GM19035 (cell line): ENCODE data around the gene ARID1A.
"Not testable (repeated sequence)": the region's sequence is repeated elsewhere in the genome, so short reads cannot be mapped to it uniquely, and the experiment has no call there.

ENCODE experiments used
- ATAC-seq: cut with Tn5 transposase; IDR thresholded peaks from one replicate; pipeline ENCODE4 v1.9.1; 2021; ENCODE audit not compliant: unreplicated experiment

ARID1A gene

DNA sequence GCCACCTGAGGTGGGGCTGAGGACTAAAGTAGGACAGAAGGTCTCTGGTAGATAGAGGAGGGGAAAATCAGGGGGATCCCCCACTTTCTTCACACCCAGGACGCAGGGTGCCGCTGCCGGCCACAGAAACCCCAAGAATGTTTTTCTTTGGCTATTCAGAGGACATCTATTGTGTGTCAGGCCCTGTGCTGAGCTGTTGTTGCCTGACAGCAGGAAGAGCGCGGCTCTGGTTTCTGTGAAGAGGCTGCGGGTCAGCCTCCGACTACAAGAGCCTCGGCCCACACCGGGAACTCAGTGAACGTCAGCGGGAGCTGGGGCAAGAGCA, 91.5 kb downstream of the ARID1A start:
- ATAC-seq = peak; percentile 45

DNA sequence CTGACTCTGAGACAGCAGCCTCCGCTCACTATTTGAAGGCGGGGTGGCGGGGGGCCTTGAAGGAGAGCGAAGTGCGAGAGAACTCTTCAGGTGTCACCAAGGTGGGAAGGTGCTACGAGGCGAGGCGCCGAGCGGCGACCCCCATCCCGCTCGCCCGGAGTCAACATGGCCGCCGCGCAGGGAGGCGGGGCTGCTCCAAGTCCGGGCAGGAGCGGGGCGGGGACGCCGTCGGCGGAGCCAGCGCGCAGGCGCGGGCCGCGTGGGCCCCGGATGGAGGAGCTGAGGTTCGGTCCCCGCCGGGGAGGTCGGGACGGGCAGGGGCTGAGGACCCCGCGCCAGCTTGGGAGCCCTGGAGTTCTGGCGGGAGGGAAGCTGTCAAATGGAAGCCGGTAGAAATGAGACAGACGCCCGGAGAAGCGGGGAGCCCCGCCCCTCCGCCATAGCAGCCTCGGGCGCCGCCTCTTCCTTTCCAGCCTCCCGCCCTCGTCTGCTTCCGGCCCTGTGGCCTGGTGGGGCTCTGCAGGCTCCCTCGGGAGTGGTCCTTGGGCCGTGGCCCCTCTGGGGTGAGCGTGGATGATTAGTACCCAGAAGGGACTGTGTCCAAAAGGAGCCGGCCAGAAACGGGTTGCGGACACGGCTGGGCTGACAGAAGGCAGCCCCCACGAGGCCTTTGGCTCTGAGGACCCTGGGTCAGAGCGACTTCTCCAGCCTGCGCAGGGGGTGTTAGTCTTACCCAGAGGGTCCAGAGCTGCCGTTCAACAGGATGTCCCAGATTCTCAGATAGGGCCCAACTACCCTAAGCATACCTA, 92.1 kb downstream of the ARID1A start, which contains the start of gene PIGV:
TSS of gene PIGV (plus strand) at position 245 of the 809 bp plus-strand sequence. CDS start 2,866 bp downstream, outside the sequence.
- peak; percentile 72 for ATAC-seq

GRCh38 chr1:26788515-26788785, 92.6 kb downstream of the ARID1A start:
- no peak for ATAC-seq

- no peak for ATAC-seq
Observed at GRCh38 chr1:26788836-26789611, 93.2 kb downstream of the ARID1A start.

GRCh38 chr1:26789612-26789865, 93.7 kb downstream of the ARID1A start:
- ATAC-seq = no peak

DNA sequence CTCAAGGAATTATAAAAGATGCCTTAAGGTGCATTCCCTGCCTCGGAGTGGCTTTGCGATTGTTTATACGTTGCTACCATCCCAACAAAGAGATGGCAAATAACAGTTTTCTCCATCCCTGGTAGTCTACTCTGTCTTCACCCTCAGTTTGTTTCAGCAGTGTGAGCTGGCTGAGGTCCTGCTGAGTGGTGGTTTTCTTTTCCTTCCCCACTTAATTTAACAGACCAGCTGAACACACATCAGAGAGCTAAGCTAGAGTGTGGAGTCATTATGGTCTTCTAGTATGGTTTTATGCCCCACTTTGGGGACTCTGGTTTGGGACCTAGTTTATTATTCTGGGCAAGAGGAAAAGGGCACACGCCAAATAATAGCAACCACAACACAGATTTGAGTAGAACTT, 94.1 kb downstream of the ARID1A start:
- ATAC-seq = no peak

DNA sequence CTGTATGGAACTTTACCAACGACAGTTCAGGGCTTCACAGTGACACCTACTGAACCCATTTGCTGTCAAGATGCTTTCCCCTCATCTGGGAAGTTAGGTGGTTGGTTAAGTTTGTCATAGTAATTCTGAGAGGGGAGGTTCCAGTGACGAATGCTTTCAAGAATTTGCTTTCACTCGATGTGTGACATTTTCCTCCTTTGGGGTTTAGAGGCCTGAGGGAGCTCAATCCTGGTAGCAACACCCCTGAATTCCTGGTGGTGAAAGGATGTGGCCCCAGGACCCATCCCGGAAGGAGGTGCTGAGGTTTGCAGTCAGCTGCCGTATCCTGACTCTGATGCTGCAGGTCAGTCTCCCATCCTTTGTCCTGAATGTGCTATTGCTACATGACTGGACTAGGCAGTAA, 94.7 kb downstream of the ARID1A start:
- no peak for ATAC-seq

GRCh38 chr1:26791148-26791547, 95.3 kb downstream of the ARID1A start:
- no peak for ATAC-seq

DNA sequence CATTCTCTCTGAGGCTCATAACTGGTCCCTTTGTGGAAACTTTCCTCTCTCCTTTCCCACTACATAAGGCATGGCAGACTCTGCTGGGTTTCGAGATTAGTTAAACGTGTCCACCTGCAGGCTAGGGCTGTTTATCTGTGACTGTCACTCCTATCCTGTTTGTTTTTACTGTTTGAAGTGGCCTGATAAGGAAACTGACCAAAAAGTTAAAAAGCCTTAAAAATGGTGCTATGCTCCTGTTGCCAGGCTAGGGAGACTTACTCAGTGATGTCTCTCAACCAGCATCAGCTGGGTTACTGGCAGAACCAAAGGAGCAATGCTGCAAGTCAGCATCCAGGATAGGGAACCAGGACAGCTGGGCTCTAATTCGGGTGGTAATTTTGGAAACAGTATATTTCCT, 95.8 kb downstream of the ARID1A start:
- ATAC-seq = no peak

DNA sequence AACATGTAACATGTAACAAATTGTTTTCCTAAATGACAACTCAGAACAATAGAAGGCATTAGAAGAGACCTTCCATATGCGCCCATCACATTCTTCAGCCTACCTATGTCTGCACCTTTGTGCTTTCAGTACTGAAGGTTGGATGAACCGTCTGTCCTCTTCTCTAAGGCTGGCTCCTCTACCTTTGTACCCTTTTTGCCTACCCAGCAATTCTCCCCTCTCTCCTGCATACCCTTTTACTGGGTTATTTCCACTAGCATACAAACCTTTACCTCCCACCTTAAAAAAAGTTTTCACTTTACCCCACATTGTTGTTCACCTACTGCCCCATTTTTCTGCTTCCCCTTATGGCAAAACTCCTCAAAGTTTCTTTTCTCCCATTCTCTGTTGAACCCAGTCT, 97.1 kb downstream of the ARID1A start:
- ATAC-seq = no peak

- ATAC-seq = no peak
Observed at GRCh38 chr1:26794391-26794790, 98.6 kb downstream of the ARID1A start.

- ATAC-seq = no peak
Observed at GRCh38 chr1:26797627-26798026, 101.8 kb downstream of the ARID1A start.

- no peak for ATAC-seq
Observed at GRCh38 chr1:26799479-26800142, 103.8 kb downstream of the ARID1A start.

DNA sequence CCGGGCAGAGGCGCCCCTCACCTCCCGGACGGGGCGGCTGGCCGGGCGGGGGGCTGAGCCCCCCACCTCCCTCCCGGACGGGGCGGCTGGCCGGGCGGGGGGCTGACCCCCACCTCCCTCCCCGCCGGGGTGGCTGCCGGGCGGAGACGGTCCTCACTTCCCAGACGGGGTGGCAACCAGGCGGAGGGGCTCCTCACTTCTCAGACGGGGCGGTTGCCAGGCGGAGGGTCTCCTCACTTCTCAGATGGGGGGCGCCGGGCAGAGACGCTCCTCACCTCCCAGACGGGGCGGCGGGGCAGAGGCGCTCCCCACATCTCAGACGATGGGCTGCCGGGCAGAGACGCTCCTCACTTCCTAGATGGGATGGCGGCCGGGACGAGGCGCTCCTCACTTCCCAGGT, 108.1 kb downstream of the ARID1A start:
- not testable (repeated sequence) for ATAC-seq

DNA sequence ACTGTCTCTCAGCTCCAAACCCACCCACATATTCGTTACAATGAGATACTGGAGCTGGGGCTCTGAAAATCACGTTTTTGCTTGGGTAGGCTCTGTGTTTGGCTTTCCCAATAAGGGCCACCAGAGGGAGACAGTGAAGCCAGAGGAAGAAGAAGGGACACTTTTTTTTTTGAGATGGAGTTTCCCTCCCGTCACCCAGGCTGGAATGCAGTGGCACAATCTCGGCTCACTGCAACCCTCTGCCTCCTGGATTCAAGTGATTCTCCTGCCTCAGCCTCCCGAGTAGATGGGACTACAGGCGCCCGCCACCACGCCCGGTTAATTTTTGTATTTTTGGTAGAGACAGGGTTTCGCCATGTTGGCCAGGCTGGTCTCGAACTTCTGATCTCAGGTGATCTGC, 114.3 kb downstream of the ARID1A start:
- ATAC-seq = not testable (repeated sequence)

- no peak for ATAC-seq
Observed at GRCh38 chr1:26811057-26811456, 115.2 kb downstream of the ARID1A start.

GRCh38 chr1:26811708-26812107, 115.9 kb downstream of the ARID1A start:
- no peak for ATAC-seq

- ATAC-seq = no peak
Observed at GRCh38 chr1:26814377-26814776, 118.6 kb downstream of the ARID1A start.

GRCh38 chr1:26814893-26815292, 119.1 kb downstream of the ARID1A start:
- ATAC-seq = no peak

DNA sequence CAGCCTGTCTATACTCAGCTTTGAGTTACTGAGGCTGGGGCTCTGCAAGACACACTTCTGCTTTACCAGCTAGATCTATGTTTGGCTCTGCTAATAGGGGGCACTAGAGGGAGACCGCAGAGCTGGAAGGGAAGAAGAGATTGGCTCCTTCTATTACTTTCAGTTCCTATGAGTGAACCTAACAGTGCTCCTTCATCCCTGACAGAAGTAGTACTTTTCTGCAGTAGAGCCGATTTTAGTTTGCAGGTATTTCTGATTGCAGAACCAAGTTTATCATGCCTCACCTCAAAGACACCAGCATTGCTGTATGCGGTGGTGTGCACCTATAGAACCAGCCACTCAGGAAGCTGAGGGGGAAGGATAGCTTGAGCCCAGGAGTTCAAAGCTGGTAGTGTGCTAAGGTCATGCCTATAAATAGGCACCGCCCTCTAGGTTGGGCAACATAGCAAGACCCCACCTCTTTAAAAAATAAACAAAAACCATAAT, 125.0 kb downstream of the ARID1A start:
- ATAC-seq = peak; percentile 69

GRCh38 chr1:26822737-26823395, 127.1 kb downstream of the ARID1A start:
- ATAC-seq = no peak

GRCh38 chr1:26824731-26825130, 128.9 kb downstream of the ARID1A start:
- ATAC-seq = no peak
